HG03135 (cell line): ENCODE data around the gene USP35.
"Not testable (repeated sequence)": the region's sequence is repeated elsewhere in the genome, so short reads cannot be mapped to it uniquely, and the experiment has no call there.

Experiments
- ATAC-seq: cut with Tn5 transposase; IDR thresholded peaks from one replicate; pipeline ENCODE4 v1.9.1; 2021; ENCODE audit warnings: mild to moderate bottlenecking, moderate library complexity; ENCODE audit not compliant: unreplicated experiment

USP35 gene

GRCh38 chr11:78228467-78228866 is 39.7 kb downstream of the USP35 start:
- peak; percentile 48 for ATAC-seq

GRCh38 chr11:78229106-78229505 is 40.4 kb downstream of the USP35 start:
- ATAC-seq: no peak

- ATAC-seq: no peak
Observed at GRCh38 chr11:78230161-78230877, 41.6 kb downstream of the USP35 start.

- ATAC-seq: no peak
Observed at GRCh38 chr11:78231962-78232501, 43.3 kb downstream of the USP35 start.

- not testable (repeated sequence) for ATAC-seq
Observed at GRCh38 chr11:78233046-78233445, 44.3 kb downstream of the USP35 start.

- ATAC-seq: no peak
Observed at GRCh38 chr11:78234006-78234405, 45.3 kb downstream of the USP35 start.

GRCh38 chr11:78237293-78238046 is 48.8 kb downstream of the USP35 start:
- no peak for ATAC-seq

GRCh38 chr11:78239781-78240180 is 51.1 kb downstream of the USP35 start:
- no peak for ATAC-seq

GRCh38 chr11:78241475-78241874 is 52.8 kb downstream of the USP35 start:
- ATAC-seq: no peak

- no peak for ATAC-seq
Observed at GRCh38 chr11:78244080-78244479, 55.4 kb downstream of the USP35 start.

GRCh38 chr11:78244546-78245255 is 56.0 kb downstream of the USP35 start:
- ATAC-seq: no peak

GRCh38 chr11:78248191-78248590 is 59.5 kb downstream of the USP35 start:
- ATAC-seq: no peak

- no peak for ATAC-seq
Observed at GRCh38 chr11:78248903-78249302, 60.2 kb downstream of the USP35 start.

GRCh38 chr11:78250099-78250498 is 61.4 kb downstream of the USP35 start:
- ATAC-seq: no peak

GRCh38 chr11:78251083-78251775 is 62.5 kb downstream of the USP35 start:
- ATAC-seq: no peak

- ATAC-seq: no peak
Observed at GRCh38 chr11:78253797-78254196, 65.1 kb downstream of the USP35 start.

- no peak for ATAC-seq
Observed at GRCh38 chr11:78254268-78254667, 65.5 kb downstream of the USP35 start.

GRCh38 chr11:78255919-78256318 is 67.2 kb downstream of the USP35 start:
- no peak for ATAC-seq

- no peak for ATAC-seq
Observed at GRCh38 chr11:78256962-78257361, 68.2 kb downstream of the USP35 start.

- ATAC-seq: no peak
Observed at GRCh38 chr11:78257654-78258053, 68.9 kb downstream of the USP35 start.
